Natural killer cell (primary cell): ENCODE data around the gene OTOP2. TPM values are rescaled to one million over a fixed set of nuclear protein-coding genes. Genes with fewer than 3 reads are reported as not detected.

ENCODE experiments used
- ATAC-seq, 3 donors: fragments of 150-1000 bp in 2 of 3; fragments of 200-7000 bp in 1 of 3; cut with Tn5 transposase; 1 replicate in 1 of 3; 2 replicates in 2 of 3; pipeline ENCODE4 v1.10.0; 2021; ENCODE audit warnings: mild to moderate bottlenecking in 2 of 3, moderate library complexity in 2 of 3
- DNase-seq, 2 donors: peaks; one replicate each; pipeline versions ENCODE4 v3.0.0 to v3.0.0-alpha.2; 2013 to 2021; ENCODE audit warnings: mixed read lengths in 1 of 2
- H3K27ac ChIP-seq: one replicate; pipeline ENCODE4 v1.5.1; 2013; ENCODE audit warnings: mild to moderate bottlenecking, low read length
- H3K27me3 ChIP-seq: one replicate; pipeline ENCODE4 v1.6.1; 2013; ENCODE audit warnings: low read length; ENCODE audit not compliant: control insufficient read depth, insufficient read depth
- H3K36me3 ChIP-seq: one replicate; pipeline ENCODE4 v1.6.1; 2013; ENCODE audit warnings: low read length; ENCODE audit not compliant: control insufficient read depth, insufficient read depth
- H3K4me1 ChIP-seq: one replicate; pipeline ENCODE4 v1.6.1; 2013; ENCODE audit warnings: low read length; ENCODE audit not compliant: control insufficient read depth, insufficient read depth
- H3K4me3 ChIP-seq: one replicate; pipeline ENCODE4 v1.5.1; 2013; ENCODE audit warnings: low read length
- H3K9me3 ChIP-seq: one replicate; pipeline ENCODE4 v1.6.1; 2013; ENCODE audit warnings: low read length; ENCODE audit not compliant: control insufficient read depth, insufficient read depth
- H3K27ac Mint-ChIP-seq, 2 donors: one replicate each; pipeline ENCODE4 v1.8.0; 2022; ENCODE audit warnings: mild to moderate bottlenecking in 2 of 2, mixed read lengths in 2 of 2, moderate library complexity in 1 of 2
- H3K27me3 Mint-ChIP-seq, 2 donors: one replicate each; pipeline ENCODE4 v1.8.0; 2022; ENCODE audit warnings: low read depth in 2 of 2, mixed read lengths in 2 of 2
- H3K36me3 Mint-ChIP-seq: one replicate; pipeline ENCODE4 v1.8.0; 2022; ENCODE audit warnings: mixed read lengths
- H3K4me1 Mint-ChIP-seq, 2 donors: one replicate each; pipeline ENCODE4 v1.8.0; 2022; ENCODE audit warnings: mixed read lengths in 2 of 2
- H3K4me3 Mint-ChIP-seq: one replicate; pipeline ENCODE4 v1.8.0; 2022; ENCODE audit warnings: mild to moderate bottlenecking, moderate library complexity, mixed read lengths
- H3K9me3 Mint-ChIP-seq, 2 donors: one replicate each; pipeline ENCODE4 v1.8.0; 2022; ENCODE audit warnings: mixed read lengths in 2 of 2
- WGBS: methylation state at CpG from one replicate; pipeline ENCODE4 v1.1.7; 2013; ENCODE audit warnings: missing lambda C conversion rate; ENCODE audit not compliant: insufficient coverage; 5-methylcytosine and 5-hydroxymethylcytosine counted together
- intact Hi-C: fragments of 100-400 bp; cut with micrococcal nuclease; formaldehyde crosslinking; loops from one replicate; pipeline ENCODE4 v1.14.2; 2022
- total RNA-seq, 4 donors: library from RNA; stranded (reverse); fragments of 120-200 nt in 1 of 4; gene quantifications; one replicate each; pipeline versions ENCODE4 v1.2.3 to v1.2.4, GENCODE V29; 2013 to 2022
- TF ChIP-seq, protein P1 (sequence below): fragments of 200-600 bp; IDR thresholded peaks from one replicate; pipeline ENCODE4 v1.8.0; 2022; ENCODE audit warnings: antibody characterized with exemption

The OTOP2 gene
- total RNA-seq, 3 donors from 2014 or later (not counting 1 experiment from before 2014, with no cell fraction given) = not detected

DNA sequence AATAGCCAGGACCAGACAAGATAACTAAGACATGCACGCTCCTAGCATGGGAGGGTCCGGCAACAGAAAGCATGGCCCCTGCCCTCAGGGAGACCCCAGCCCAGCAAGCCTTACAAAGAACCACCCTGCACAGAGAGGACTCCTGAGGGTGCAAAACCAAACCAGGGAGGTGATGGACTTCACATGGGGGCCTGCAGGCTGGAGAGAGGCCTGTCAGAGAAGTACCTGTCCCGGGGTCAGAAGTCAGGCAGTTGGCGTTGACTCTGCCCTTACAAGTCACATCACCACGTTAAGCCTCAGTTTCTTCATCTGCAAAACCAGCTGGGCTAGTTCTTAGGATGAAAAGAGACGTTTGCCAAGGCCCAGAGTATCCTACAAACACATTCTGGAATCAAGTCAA is 4.7 kb downstream of the OTOP2 start:
- TF ChIP-seq, protein P1, sequence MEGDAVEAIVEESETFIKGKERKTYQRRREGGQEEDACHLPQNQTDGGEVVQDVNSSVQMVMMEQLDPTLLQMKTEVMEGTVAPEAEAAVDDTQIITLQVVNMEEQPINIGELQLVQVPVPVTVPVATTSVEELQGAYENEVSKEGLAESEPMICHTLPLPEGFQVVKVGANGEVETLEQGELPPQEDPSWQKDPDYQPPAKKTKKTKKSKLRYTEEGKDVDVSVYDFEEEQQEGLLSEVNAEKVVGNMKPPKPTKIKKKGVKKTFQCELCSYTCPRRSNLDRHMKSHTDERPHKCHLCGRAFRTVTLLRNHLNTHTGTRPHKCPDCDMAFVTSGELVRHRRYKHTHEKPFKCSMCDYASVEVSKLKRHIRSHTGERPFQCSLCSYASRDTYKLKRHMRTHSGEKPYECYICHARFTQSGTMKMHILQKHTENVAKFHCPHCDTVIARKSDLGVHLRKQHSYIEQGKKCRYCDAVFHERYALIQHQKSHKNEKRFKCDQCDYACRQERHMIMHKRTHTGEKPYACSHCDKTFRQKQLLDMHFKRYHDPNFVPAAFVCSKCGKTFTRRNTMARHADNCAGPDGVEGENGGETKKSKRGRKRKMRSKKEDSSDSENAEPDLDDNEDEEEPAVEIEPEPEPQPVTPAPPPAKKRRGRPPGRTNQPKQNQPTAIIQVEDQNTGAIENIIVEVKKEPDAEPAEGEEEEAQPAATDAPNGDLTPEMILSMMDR = no peak
- peaks cover 28% of the 10 kb centered on the region for H3K27me3 ChIP-seq
- Mint-ChIP-seq H3K27me3 (peaks cover 41 to 68% of the 10 kb centered on the region in 2 donors), H3K9me3 (no peaks in the 10 kb centered on the region), H3K27ac (no peak overlapping the region), H3K4me1 (peaks cover 0 to 21% of the 10 kb centered on the region in 2 donors), H3K4me3 (no peak overlapping the region), H3K36me3 (no peaks in the 10 kb centered on the region)
- H3K4me3 ChIP-seq = no peak overlapping the region
- 80% methylated on average over 6 of the region's 6 CpGs for WGBS
- no peak for DNase-seq
- no peaks in the 10 kb centered on the region for H3K9me3 ChIP-seq
- no peak overlapping the region for H3K27ac ChIP-seq
- intact Hi-C loops = no loop called here
- H3K4me1 ChIP-seq = peaks cover 12% of the 10 kb centered on the region
- ATAC-seq = no peak
- H3K36me3 ChIP-seq = no peaks in the 10 kb centered on the region

DNA sequence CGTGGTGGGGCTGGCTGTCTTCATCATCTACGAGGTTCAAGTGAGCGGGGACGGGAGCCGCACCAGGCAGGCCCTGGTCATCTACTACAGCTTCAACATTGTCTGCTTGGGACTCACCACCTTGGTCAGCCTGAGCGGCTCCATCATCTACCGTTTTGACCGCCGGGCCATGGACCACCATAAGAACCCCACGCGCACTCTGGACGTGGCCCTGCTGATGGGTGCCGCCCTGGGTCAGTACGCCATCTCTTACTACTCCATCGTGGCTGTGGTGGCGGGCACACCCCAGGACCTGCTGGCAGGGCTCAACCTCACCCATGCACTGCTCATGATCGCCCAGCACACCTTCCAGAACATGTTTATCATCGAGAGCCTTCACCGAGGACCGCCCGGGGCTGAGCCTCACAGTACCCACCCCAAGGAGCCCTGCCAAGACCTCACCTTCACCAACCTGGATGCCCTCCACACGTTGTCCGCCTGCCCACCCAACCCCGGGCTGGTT is 6.5 kb downstream of the OTOP2 start:
- H3K27me3 ChIP-seq = peaks cover 18% of the 10 kb centered on the region
- no peak overlapping the region for H3K4me3 Mint-ChIP-seq
- 86% methylated on average over 24 of the region's 24 CpGs for WGBS
- ATAC-seq (no peak), DNase-seq (no peak)
- H3K4me1 ChIP-seq = no peaks in the 10 kb centered on the region
- H3K4me1 Mint-ChIP-seq = peaks cover 0 to 9% of the 10 kb centered on the region in 2 donors
- H3K4me3 ChIP-seq = no peak overlapping the region
- no peaks in the 10 kb centered on the region for H3K36me3 Mint-ChIP-seq
- H3K9me3 ChIP-seq = no peaks in the 10 kb centered on the region
- H3K27ac ChIP-seq = no peak overlapping the region
- no peaks in the 10 kb centered on the region for H3K9me3 Mint-ChIP-seq
- no peak overlapping the region for H3K27ac Mint-ChIP-seq
- TF ChIP-seq, protein P1 = no peak
- H3K36me3 ChIP-seq = no peaks in the 10 kb centered on the region
- intact Hi-C loops = no loop called here
- H3K27me3 Mint-ChIP-seq = peaks cover 33 to 71% of the 10 kb centered on the region in 2 donors

DNA sequence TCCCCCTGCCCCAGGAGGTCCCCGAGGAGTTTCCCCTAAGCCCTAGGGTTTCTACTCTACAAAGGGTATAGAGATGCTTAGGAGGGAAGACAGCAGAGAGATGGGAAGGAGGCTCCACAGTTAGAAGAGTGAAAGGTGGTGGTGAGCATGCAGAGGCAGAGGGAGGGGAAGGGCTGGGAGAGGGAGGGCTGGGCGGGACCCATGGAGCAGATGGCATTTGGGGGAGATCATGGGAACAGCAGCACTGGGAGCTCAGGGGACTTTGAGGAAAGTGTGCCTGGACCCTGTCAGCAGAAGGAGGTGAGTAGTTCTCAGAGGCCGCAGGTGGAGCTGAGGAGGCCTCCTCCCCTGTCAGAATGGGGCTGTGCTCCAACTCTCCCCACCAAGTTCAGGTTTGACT is 11.0 kb downstream of the OTOP2 start:
- Mint-ChIP-seq H3K4me1 (peaks cover 0 to 6% of the 10 kb centered on the region in 2 donors), H3K4me3 (no peak overlapping the region), H3K36me3 (no peaks in the 10 kb centered on the region), H3K9me3 (no peaks in the 10 kb centered on the region), H3K27me3 (peaks cover 55 to 70% of the 10 kb centered on the region in 2 donors), H3K27ac (no peak overlapping the region)
- intact Hi-C loops = no loop called here
- DNase-seq (no peak), ATAC-seq (no peak)
- no peaks in the 10 kb centered on the region for H3K9me3 ChIP-seq
- H3K36me3 ChIP-seq = no peaks in the 10 kb centered on the region
- whole genome bisulfite sequencing = 80% methylated on average over 2 of the region's 3 CpGs
- H3K27me3 ChIP-seq = peaks cover 20% of the 10 kb centered on the region
- TF ChIP-seq, protein P1 = no peak
- no peak overlapping the region for H3K27ac ChIP-seq
- H3K4me1 ChIP-seq = no peaks in the 10 kb centered on the region
- no peak overlapping the region for H3K4me3 ChIP-seq
